Astrocyte of the cerebellum (primary cell): ENCODE measurements around the gene TLX2.
"Not testable (repeated sequence)": the region's sequence is repeated elsewhere in the genome, so short reads cannot be mapped to it uniquely, and the experiment has no call there.

Experiments
- DNase-seq: peaks from one replicate; pipeline ENCODE4 v3.0.0-alpha.2; 2011; ENCODE audit warnings: low read depth
- H3K4me3 ChIP-seq: 2 replicates; pipeline ENCODE4 v1.5.1; 2011; ENCODE audit warnings: mild to moderate bottlenecking, low read depth, low read length, moderate library complexity
- in situ Hi-C: cut with HindIII; loops from 2 replicates; pipeline ENCODE4 v1.10.0; 2017; ENCODE audit warnings: low sequenced_read_pairs
- TF ChIP-seq, protein P1 (sequence below): IDR thresholded peaks from 2 replicates; pipeline ENCODE4 v1.5.1; 2012; ENCODE audit warnings: low read length, low read depth, moderate library complexity, mild to moderate bottlenecking; ENCODE audit errors: missing control alignments

Gene TLX2

DNA sequence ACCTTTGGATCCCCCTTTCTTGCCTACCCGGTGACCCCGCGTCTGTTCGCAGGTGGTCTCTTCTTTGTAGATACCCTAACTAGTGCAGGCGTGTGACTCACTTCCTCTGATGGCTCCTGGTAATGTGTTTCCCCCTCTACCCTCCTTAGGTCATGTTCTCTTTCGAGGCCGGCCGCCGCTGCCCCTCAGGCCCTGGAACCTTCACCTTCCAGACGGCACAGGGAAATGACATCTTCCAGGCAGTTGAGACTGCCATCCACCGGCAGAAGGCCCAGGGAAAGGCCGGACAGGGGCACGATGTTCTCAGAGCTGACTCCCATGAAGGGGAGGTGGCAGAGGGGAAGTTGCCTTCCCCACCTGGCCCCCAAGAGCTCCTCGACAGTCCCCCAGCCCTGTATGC, 41.9 kb downstream of the TLX2 start:
- H3K4me3 ChIP-seq, result peak overlapping the region; percentile 92
- DNase-seq, result no peak
- TF ChIP-seq, protein P1, sequence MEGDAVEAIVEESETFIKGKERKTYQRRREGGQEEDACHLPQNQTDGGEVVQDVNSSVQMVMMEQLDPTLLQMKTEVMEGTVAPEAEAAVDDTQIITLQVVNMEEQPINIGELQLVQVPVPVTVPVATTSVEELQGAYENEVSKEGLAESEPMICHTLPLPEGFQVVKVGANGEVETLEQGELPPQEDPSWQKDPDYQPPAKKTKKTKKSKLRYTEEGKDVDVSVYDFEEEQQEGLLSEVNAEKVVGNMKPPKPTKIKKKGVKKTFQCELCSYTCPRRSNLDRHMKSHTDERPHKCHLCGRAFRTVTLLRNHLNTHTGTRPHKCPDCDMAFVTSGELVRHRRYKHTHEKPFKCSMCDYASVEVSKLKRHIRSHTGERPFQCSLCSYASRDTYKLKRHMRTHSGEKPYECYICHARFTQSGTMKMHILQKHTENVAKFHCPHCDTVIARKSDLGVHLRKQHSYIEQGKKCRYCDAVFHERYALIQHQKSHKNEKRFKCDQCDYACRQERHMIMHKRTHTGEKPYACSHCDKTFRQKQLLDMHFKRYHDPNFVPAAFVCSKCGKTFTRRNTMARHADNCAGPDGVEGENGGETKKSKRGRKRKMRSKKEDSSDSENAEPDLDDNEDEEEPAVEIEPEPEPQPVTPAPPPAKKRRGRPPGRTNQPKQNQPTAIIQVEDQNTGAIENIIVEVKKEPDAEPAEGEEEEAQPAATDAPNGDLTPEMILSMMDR, result no peak
- in situ Hi-C loops, result no loop called here

DNA sequence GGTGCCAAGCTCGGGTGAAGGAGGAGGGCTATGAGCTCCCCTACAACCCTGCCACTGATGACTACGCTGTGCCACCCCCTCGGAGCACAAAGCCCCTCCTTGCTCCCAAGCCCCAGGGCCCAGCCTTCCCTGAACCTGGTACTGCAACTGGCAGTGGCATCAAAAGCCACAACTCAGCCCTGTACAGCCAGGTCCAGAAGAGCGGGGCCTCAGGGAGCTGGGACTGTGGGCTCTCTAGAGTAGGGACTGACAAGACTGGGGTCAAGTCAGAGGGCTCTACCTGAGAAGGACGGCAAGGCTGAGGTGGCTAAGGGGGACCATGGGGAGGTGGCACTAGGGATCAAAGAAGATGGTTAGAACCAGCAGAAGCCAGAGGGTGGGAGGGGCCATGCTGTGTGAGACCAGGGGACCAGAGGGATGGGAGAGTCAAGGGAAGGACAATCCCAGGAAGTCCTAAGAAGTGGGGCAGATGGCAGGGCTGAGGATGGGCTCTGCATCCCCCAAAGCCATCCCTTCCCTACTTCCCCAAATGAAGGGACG, 42.7 kb downstream of the TLX2 start:
- in situ Hi-C loops, result no loop called here
- DNase-seq, result no peak
- no peak overlapping the region for H3K4me3 ChIP-seq
- TF ChIP-seq, protein P1, result no peak

DNA sequence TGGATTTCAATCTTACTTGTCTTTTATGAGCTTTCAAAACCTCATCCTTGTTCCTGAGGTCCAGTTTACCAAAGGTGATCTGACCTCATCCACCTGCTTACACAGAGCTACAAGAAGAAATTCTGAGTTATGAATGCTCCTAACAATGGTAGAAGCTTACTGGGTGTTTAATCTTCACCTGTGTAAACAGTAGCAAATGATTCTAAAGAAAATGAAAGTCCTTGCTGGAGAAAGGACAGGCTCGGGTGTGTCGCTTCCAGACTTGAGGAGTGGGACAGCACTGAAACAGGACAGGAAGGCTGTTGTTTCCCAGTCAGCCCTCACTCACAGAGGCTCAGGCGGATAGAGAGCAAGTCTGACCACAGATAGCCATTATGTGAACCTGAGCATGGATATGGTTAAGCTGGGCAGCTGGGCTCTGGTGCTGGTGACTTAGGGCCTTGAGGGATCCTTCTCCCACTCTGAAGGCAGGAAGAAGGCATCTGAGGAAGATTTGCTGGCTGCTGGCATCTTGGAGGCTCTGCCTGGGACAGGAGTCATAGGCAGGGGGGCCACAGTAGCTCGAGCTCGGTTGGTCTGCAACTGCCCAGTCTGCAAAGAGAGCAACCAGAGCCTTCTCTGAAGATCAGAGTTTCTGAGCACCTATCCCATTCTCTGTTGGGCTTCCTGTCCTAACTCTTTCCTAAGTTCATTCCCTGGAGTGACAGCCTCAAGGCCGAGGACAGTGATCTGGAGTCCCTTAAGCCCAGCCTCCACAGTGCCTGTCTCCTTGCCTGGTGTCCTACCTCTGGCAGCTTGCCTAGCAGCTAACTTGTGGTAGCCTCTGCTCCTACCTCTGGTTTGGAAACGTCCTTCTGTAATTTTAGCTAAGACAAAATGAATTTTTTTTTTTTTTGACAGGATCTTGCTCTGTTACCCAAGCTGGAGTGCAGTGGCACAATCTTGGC, 44.3 kb downstream of the TLX2 start:
- DNase-seq, result no peak
- in situ Hi-C loops, result no loop called here
- TF ChIP-seq, protein P1, result no peak
- H3K4me3 ChIP-seq, result no peak overlapping the region

DNA sequence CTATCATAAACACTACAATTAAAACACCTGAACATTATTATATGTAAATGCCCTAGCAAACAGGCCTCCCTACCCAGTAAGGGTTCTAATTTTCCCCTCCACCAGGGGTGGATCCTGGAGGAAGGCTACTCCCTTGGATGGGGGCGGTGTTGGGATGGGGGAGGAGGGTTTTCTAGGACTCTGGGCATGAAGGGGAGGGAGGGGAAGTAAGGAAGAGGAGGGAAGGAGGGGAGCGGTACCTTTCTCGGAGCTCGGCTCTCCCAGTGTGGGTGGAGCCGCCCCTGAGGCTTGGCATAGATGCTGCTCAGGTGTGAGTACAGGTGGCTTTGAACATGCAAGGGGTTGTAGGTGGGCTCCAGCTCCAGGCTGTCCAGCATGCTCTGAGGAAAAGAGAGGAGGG, 45.7 kb downstream of the TLX2 start:
- no peak for DNase-seq
- no peak overlapping the region for H3K4me3 ChIP-seq
- in situ Hi-C loops, result no loop called here
- TF ChIP-seq, protein P1, result no peak

DNA sequence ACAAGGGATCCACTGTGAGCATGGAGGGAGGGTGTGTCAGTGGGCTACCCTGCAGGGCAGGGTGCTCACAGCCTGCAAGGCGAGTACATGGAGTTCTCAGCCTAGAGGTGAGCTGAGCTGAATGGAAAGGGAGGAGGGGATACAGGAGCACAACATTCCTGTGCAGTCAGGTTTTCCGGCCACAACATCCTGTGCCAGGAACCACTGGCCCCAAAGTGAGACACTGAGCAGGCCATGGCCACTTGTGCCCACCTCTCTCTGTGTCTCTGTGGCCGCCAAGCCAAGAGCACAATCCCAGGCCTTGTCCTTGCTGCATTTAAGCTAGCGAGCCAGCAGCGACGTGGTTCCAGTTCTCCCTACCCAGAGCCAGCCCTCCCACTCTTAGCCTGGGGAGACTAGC, 46.3 kb downstream of the TLX2 start:
- H3K4me3 ChIP-seq, result no peak overlapping the region
- TF ChIP-seq, protein P1, result no peak
- in situ Hi-C loops, result no loop called here
- DNase-seq, result no peak

DNA sequence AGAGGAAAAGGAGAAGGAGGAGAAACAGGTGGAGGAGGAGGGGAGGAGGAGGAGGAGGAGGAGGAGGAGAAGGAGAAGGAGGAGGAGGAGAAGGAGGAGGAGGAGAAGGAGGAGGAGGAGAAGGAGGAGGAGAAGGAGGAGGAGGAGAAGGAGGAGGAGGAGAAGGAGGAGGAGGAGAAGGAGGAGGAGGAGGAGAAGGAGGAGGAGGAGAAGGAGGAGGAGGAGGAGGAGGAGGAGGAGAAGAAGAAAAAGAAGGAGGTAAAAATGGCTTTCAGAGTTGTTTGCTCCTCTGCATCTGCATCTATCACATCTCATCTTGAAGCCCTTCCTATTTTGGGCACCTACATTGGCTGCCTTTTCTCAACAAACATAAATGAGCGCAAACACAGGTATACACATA, 46.8 kb downstream of the TLX2 start:
- DNase-seq, H3K4me3 ChIP-seq, in situ Hi-C loops: not testable (repeated sequence)

DNA sequence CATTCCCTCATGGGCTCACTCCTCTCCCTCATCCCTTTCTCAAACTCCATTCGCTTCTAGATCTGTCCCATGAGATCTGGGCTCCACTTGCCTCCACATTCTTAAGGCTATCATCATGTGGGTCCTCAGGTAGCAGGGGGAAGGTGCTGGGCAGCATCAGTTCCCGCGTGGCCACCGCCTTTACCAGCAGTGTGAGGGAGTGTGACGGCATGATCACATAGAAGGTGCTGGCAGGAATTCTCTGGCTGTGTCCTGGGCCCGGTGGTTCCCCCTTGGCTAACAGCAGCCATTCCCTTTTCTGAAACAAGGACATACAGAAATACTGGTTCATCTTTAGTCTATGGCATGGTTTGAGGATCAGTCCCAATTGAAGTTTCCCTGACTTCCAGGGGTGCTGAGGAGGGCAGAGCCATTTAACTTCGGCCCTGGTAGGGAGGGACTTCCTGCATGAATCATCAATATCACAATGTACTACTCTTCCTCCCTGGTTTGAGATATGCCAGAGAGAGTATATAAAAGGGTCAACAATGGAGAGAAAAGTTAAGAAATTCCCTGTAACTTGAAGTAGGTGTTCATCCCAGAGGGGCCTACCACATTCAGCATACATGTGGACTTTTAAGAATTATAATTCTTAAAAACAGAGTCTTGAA, 48.0 kb downstream of the TLX2 start:
- DNase-seq, result no peak
- H3K4me3 ChIP-seq, result no peak overlapping the region
- in situ Hi-C loops, result no loop called here
- TF ChIP-seq, protein P1, result no peak
